SK-N-SH (cell line): Measurements from ENCODE around the gene SCAI.

Source experiments
- CTCF ChIP-seq: fragments of 200-600 bp; sonication (generic); IDR thresholded peaks from 2 replicates; pipeline ENCODE4 v1.6.1; 2017; ENCODE audit warnings: antibody characterized with exemption, mild to moderate bottlenecking, moderate library complexity
- ELF1 ChIP-seq: IDR thresholded peaks from 2 replicates; pipeline ENCODE4 v1.4.0; 2012
- EP300 ChIP-seq, 2 experiments: IDR thresholded peaks; 2 replicates each; pipeline versions ENCODE4 v1.4.0 to v1.6.1; 2012; ENCODE audit warnings: borderline replicate concordance in 1 of 2, low read depth in 1 of 2, low read length in 1 of 2
- EZH2phosphoT487 ChIP-seq: fragments of 200-600 bp; sonication (generic); IDR thresholded peaks from 2 replicates; pipeline ENCODE4 v1.6.1; 2017; ENCODE audit warnings: low read depth, mixed run types, mild to moderate bottlenecking, antibody characterized with exemption, moderate library complexity, borderline replicate concordance
- FOXM1 ChIP-seq: IDR thresholded peaks from 2 replicates; pipeline ENCODE4 v1.4.0; 2012; ENCODE audit warnings: low read depth, mild to moderate bottlenecking
- GATA2 ChIP-seq: sonication (generic); formaldehyde crosslinking; IDR thresholded peaks from 2 replicates; pipeline ENCODE4 v1.5.0; 2020; ENCODE audit warnings: mild to moderate bottlenecking, missing genetic modification reagents
- JUND ChIP-seq: IDR thresholded peaks from 2 replicates; pipeline ENCODE4 v1.4.0; 2012
- MAX ChIP-seq: IDR thresholded peaks from 2 replicates; pipeline ENCODE4 v1.4.0; 2012; ENCODE audit warnings: low read depth
- MEF2A ChIP-seq: IDR thresholded peaks from 2 replicates; pipeline ENCODE4 v1.4.0; 2012; ENCODE audit warnings: low read depth, borderline replicate concordance
- MXI1 ChIP-seq: IDR thresholded peaks from 2 replicates; pipeline ENCODE4 v1.6.1; 2012; ENCODE audit warnings: mild to moderate bottlenecking, low read depth, low read length, improper control_type of control experiment
- POLR2AphosphoS5 ChIP-seq: IDR thresholded peaks from 2 replicates; pipeline ENCODE4 v1.6.1; 2012; ENCODE audit warnings: low read depth, low read length
- RAD21 ChIP-seq: IDR thresholded peaks from 2 replicates; pipeline ENCODE4 v1.6.1; 2012; ENCODE audit warnings: mild to moderate bottlenecking, low read length
- SIN3A ChIP-seq: IDR thresholded peaks from 2 replicates; pipeline ENCODE4 v1.6.1; 2012; ENCODE audit warnings: low read depth, mild to moderate bottlenecking, low read length, moderate library complexity, borderline replicate concordance

GRCh38 chr9:125150349-125151245 lies 7.3 kb upstream of the SCAI start:
- TF ChIP-seq GATA2 (CRISPR knock-in tag) (no peak), CTCF (no peak), MEF2A (no peak), EP300 (IDR thresholded peaks at IDR 0.05; ENCODE audit: borderline replicate concordance in 1 of 2, low read depth in 1 of 2, low read length in 1 of 2) (no peak), FOXM1 (no peak), MXI1 (no peak), RAD21 (no peak), ELF1 (no peak), EZH2phosphoT487 (no peak), MAX (no peak), SIN3A (no peak), POLR2AphosphoS5 (no peak), JUND (no peak)
